ENCODE measurements around the gene ST8SIA5.

GRCh38 chr18:46727177-46727576 lies 29.7 kb downstream of the ST8SIA5 start:
- TF ChIP-seq, protein P1, sequence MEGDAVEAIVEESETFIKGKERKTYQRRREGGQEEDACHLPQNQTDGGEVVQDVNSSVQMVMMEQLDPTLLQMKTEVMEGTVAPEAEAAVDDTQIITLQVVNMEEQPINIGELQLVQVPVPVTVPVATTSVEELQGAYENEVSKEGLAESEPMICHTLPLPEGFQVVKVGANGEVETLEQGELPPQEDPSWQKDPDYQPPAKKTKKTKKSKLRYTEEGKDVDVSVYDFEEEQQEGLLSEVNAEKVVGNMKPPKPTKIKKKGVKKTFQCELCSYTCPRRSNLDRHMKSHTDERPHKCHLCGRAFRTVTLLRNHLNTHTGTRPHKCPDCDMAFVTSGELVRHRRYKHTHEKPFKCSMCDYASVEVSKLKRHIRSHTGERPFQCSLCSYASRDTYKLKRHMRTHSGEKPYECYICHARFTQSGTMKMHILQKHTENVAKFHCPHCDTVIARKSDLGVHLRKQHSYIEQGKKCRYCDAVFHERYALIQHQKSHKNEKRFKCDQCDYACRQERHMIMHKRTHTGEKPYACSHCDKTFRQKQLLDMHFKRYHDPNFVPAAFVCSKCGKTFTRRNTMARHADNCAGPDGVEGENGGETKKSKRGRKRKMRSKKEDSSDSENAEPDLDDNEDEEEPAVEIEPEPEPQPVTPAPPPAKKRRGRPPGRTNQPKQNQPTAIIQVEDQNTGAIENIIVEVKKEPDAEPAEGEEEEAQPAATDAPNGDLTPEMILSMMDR (IDR thresholded peaks at IDR 0.05; ENCODE audit: low read length): no peak
- TF ChIP-seq EZH2 (IDR thresholded peaks at IDR 0.05; ENCODE audit: borderline replicate concordance, low read length): no peak

Data from OCI-LY1 (cell line).